ENCODE measurements around the gene DNAH6. TPM values are rescaled to one million over a fixed set of nuclear protein-coding genes. Genes with fewer than 3 reads are reported as not detected.

DNAH6 gene
- total and polyA plus RNA-seq, 2 of the 8 experiments (the other 6 are each of a cell fraction or from before 2014, with no cell fraction given) = 0.06 to 0.43 TPM

- TF ChIP-seq RXRA (IDR thresholded peaks at IDR 0.05; ENCODE audit: insufficient read depth, low read depth, low read length) (no peak), CHD1 (IDR thresholded peaks at IDR 0.05; ENCODE audit: low read depth, low read length) (no peak), HDAC2 (IDR thresholded peaks at IDR 0.05; ENCODE audit: borderline replicate concordance in 1 of 2, low read depth in 2 of 2, low read length in 2 of 2) (no peak)
Observed at GRCh38 chr2:84801811-84802210, 285.5 kb downstream of the DNAH6 start (continued).
